H1 (cell line): Measurements from ENCODE around the gene TNIK. TPM values are rescaled to one million over a fixed set of nuclear protein-coding genes. Genes with fewer than 3 reads are reported as not detected.

ENCODE experiments used
- CTCF ChIA-PET: fragments of 300-600 bp; sonication (Branson Sonifier 250); formaldehyde crosslinking; loops from one replicate; lab custom pipeline; 2021; ENCODE audit not compliant: partially characterized antibody; lab: Charles Lee
- POLR2A ChIA-PET: fragments of 300-600 bp; sonication (Branson Sonifier 250); formaldehyde crosslinking; loops from one replicate; lab custom pipeline; 2021; ENCODE audit warnings: inconsistent platforms; ENCODE audit not compliant: partially characterized antibody; lab: Charles Lee
- DNase-seq, 2 experiments: peaks; one replicate each; pipeline versions ENCODE4 v3.0.0 to v3.0.0-alpha.2; 2010 to 2022; ENCODE audit warnings: low spot score in 2 of 2, low read depth in 1 of 2, mixed read lengths in 1 of 2
- FAIRE-seq: peaks from 2 replicates; lab custom pipeline; 2011; peaks lifted over from hg19 to GRCh38; lab: Jason Lieb, UNC
- H2AFZ ChIP-seq: 2 replicates; pipeline ENCODE4 v1.8.1; 2012; ENCODE audit warnings: low read length, inconsistent platforms
- H2AK5ac ChIP-seq: 2 replicates; pipeline ENCODE4 v1.6.1; 2013; ENCODE audit warnings: low read depth, low read length
- H2BK120ac ChIP-seq: replicated peaks from 2 replicates; pipeline ENCODE3; 2013; ENCODE audit warnings: low read depth, low read length, inconsistent platforms
- H2BK12ac ChIP-seq: 2 replicates; pipeline ENCODE4 v1.6.1; 2013; ENCODE audit warnings: low read depth, low read length
- H2BK15ac ChIP-seq: 2 replicates; pipeline ENCODE4 v1.6.1; 2013; ENCODE audit warnings: low read length
- H2BK20ac ChIP-seq: 2 replicates; pipeline ENCODE4 v1.6.1; 2013; ENCODE audit warnings: low read length
- H2BK5ac ChIP-seq: 2 replicates; pipeline ENCODE4 v1.6.1; 2013; ENCODE audit warnings: low read depth, low read length
- H3K14ac ChIP-seq: 2 replicates; pipeline ENCODE4 v1.6.1; 2013; ENCODE audit warnings: inconsistent platforms; ENCODE audit not compliant: insufficient read length
- H3K18ac ChIP-seq: 2 replicates; pipeline ENCODE4 v1.6.1; 2013; ENCODE audit warnings: low read length; ENCODE audit errors: extremely low read depth
- H3K23ac ChIP-seq: 2 replicates; pipeline ENCODE4 v1.6.1; 2013; ENCODE audit warnings: inconsistent platforms; ENCODE audit not compliant: insufficient read length
- H3K23me2 ChIP-seq: 2 replicates; pipeline ENCODE4 v1.6.1; 2013; ENCODE audit warnings: low read depth, low read length
- H3K27ac ChIP-seq: 2 replicates; pipeline ENCODE4 v1.6.1; 2011; ENCODE audit warnings: low read depth, low read length, inconsistent platforms
- H3K27me3 ChIP-seq, 4 experiments: replicated peaks in 1 of 4; 1 replicate in 1 of 4; 2 replicates in 3 of 4; pipeline versions ENCODE4 v1.6.1 to v1.8.1; 2011 to 2013; ENCODE audit warnings: low read length in 3 of 4, mild to moderate bottlenecking in 3 of 4, inconsistent platforms in 2 of 4, mixed read lengths in 2 of 4, moderate library complexity in 1 of 4; ENCODE audit not compliant: control insufficient read depth in 3 of 4, insufficient read depth in 3 of 4; ENCODE audit errors: extremely low read depth in 1 of 4
- H3K36me3 ChIP-seq, 4 experiments: 2 replicates each; pipeline versions ENCODE4 v1.6.1 to v1.8.1; 2011 to 2013; ENCODE audit warnings: mild to moderate bottlenecking in 4 of 4, low read length in 3 of 4, moderate library complexity in 2 of 4, control low read depth in 1 of 4, inconsistent platforms in 1 of 4; ENCODE audit not compliant: insufficient read depth in 4 of 4, control insufficient read depth in 2 of 4
- H3K4ac ChIP-seq: replicated peaks from 2 replicates; pipeline ENCODE3; 2013; ENCODE audit warnings: low read length, low read depth, mixed read lengths, inconsistent platforms; ENCODE audit not compliant: insufficient read length
- H3K4me1 ChIP-seq, 4 experiments: replicated peaks in 1 of 4; 1 replicate in 1 of 4; 2 replicates in 3 of 4; pipeline versions ENCODE4 v1.6.1 to v1.8.1; 2011 to 2013; ENCODE audit warnings: low read length in 3 of 4, inconsistent platforms in 2 of 4, mixed read lengths in 1 of 4; ENCODE audit not compliant: insufficient read depth in 4 of 4, control insufficient read depth in 3 of 4
- H3K4me2 ChIP-seq, 2 experiments: 2 replicates each; pipeline versions ENCODE4 v1.6.1 to v1.8.1; 2011 to 2013; ENCODE audit warnings: low read depth in 2 of 2, low read length in 2 of 2, control low read depth in 1 of 2, inconsistent platforms in 1 of 2, mild to moderate bottlenecking in 1 of 2; ENCODE audit not compliant: insufficient read depth in 1 of 2
- H3K4me3 ChIP-seq, 4 experiments: fragments of 200-600, 300-600 bp in 1 of 4; sonication (generic), shearing (Covaris generic), sonication (Bioruptor Twin) in 1 of 4; 2 replicates each; pipeline versions ENCODE4 v1.5.1 to v1.8.1; 2011 to 2016; ENCODE audit warnings: low read length in 4 of 4, low read depth in 3 of 4, control low read depth in 2 of 4, inconsistent platforms in 2 of 4, mild to moderate bottlenecking in 2 of 4, mixed read lengths in 1 of 4, moderate library complexity in 1 of 4; ENCODE audit not compliant: insufficient read depth in 2 of 4; ENCODE audit errors: extremely low read depth in 1 of 4
- H3K56ac ChIP-seq: replicated peaks from 2 replicates; pipeline ENCODE3; 2013; ENCODE audit warnings: low read depth, mild to moderate bottlenecking, mixed read lengths, low read length, inconsistent platforms; ENCODE audit not compliant: insufficient read length
- H3K79me1 ChIP-seq: 2 replicates; pipeline ENCODE4 v1.6.1; 2013; ENCODE audit warnings: low read depth, low read length, control low read depth
- H3K79me2 ChIP-seq, 2 experiments: 2 replicates each; pipeline versions ENCODE4 v1.6.1 to v1.8.1; 2012 to 2013; ENCODE audit warnings: low read length in 2 of 2, mild to moderate bottlenecking in 2 of 2, inconsistent platforms in 1 of 2; ENCODE audit not compliant: insufficient read depth in 2 of 2, control insufficient read depth in 1 of 2
- H3K9ac ChIP-seq, 4 experiments: replicated peaks in 1 of 4; 1 replicate in 1 of 4; 2 replicates in 3 of 4; pipeline versions ENCODE4 v1.6.1 to v1.8.1; 2011 to 2013; ENCODE audit warnings: low read depth in 3 of 4, low read length in 3 of 4, control low read depth in 2 of 4, mild to moderate bottlenecking in 2 of 4, moderate library complexity in 2 of 4, inconsistent platforms in 1 of 4; ENCODE audit errors: extremely low read depth in 1 of 4
- H3K9me3 ChIP-seq, 2 experiments: 2 replicates each; pipeline versions ENCODE4 v1.6.1 to v1.8.1; 2012 to 2013; ENCODE audit warnings: mild to moderate bottlenecking in 2 of 2, moderate library complexity in 2 of 2, control low read depth in 1 of 2, inconsistent platforms in 1 of 2, low read depth in 1 of 2, low read length in 1 of 2, mixed read lengths in 1 of 2; ENCODE audit not compliant: insufficient read depth in 2 of 2
- H4K20me1 ChIP-seq, 2 experiments: replicated peaks in 1 of 2; 2 replicates each; pipeline versions ENCODE3 to v1.8.1; 2011 to 2013; ENCODE audit warnings: inconsistent platforms in 2 of 2, low read length in 2 of 2, mild to moderate bottlenecking in 1 of 2; ENCODE audit not compliant: insufficient read depth in 2 of 2, control insufficient read depth in 1 of 2
- H4K5ac ChIP-seq: 2 replicates; pipeline ENCODE4 v1.6.1; 2013; ENCODE audit warnings: low read length, low read depth, mixed read lengths, inconsistent platforms; ENCODE audit not compliant: insufficient read length
- H4K8ac ChIP-seq: 2 replicates; pipeline ENCODE4 v1.8.0; 2013; ENCODE audit warnings: mild to moderate bottlenecking, moderate library complexity, low read length, inconsistent platforms; ENCODE audit not compliant: insufficient read depth; ENCODE audit errors: extremely low read depth
- H4K91ac ChIP-seq: replicated peaks from 2 replicates; pipeline ENCODE3; 2013; ENCODE audit warnings: low read length, mixed read lengths, inconsistent platforms; ENCODE audit not compliant: insufficient read length
- ATF2 ChIP-seq: IDR thresholded peaks from 2 replicates; pipeline ENCODE4 v1.6.1; 2012; ENCODE audit warnings: low read length, inconsistent platforms
- CTCF ChIP-seq, 3 experiments: IDR thresholded peaks; 1 replicate in 2 of 3; 2 replicates in 1 of 3; pipeline versions ENCODE4 v1.5.1 to v1.6.1; 2011; ENCODE audit warnings: low read length in 3 of 3, mild to moderate bottlenecking in 3 of 3, inconsistent platforms in 2 of 3, low read depth in 1 of 3, moderate library complexity in 1 of 3; ENCODE audit not compliant: insufficient read depth in 1 of 3; ENCODE audit errors: control extremely low read depth in 1 of 3
- KDM1A ChIP-seq: fragments of 200-600, 300-600 bp; sonication (generic); IDR thresholded peaks from 2 replicates; pipeline ENCODE4 v1.7.1; 2016; ENCODE audit warnings: mild to moderate bottlenecking, low read length, borderline replicate concordance
- TEAD4 ChIP-seq: IDR thresholded peaks from 2 replicates; pipeline ENCODE4 v1.6.1; 2012; ENCODE audit warnings: low read depth, low read length, inconsistent platforms, mixed read lengths
- YY1 ChIP-seq: IDR thresholded peaks from 2 replicates; pipeline ENCODE4 v1.6.1; 2011; ENCODE audit warnings: low read depth, mild to moderate bottlenecking, low read length
- WGBS, 2 experiments: shearing (Covaris generic) in 1 of 2; methylation state at CpG; one replicate each; pipeline versions ENCODE4 v1.1.6 to v1.1.7; 2013 to 2015; ENCODE audit warnings: low lambda C conversion rate in 2 of 2, mixed read lengths in 2 of 2, inconsistent platforms in 1 of 2, low coverage in 1 of 2, missing lambda C conversion rate in 1 of 2; ENCODE audit not compliant: insufficient replicate concordance in 2 of 2, insufficient coverage in 1 of 2, insufficient read length in 1 of 2; ENCODE audit errors: extremely low coverage in 1 of 2, missing lambda C conversion rate in 1 of 2; 5-methylcytosine and 5-hydroxymethylcytosine counted together
- polyA plus RNA-seq, 7 experiments: library from polyadenylated mRNA; depleted of rRNA in 3 of 7; stranded (reverse) in 5 of 7; unstranded in 2 of 7; fragments of >200 nt in 5 of 7; fragments of 200-250 nt in 2 of 7; gene quantifications; 1 replicate in 5 of 7; 2 replicates in 1 of 7; 4 replicates in 1 of 7; pipeline versions ENCODE4 v1.2.1 to v1.2.3, GENCODE V29; 2011 to 2013; ENCODE audit warnings: missing spikeins in 2 of 7, mixed read lengths in 2 of 7
- total RNA-seq: library from RNA; stranded (reverse); fragmentation: NEBNext Ultra II Directional; extraction: Animal tissue kit (Norgen Biotek cat#: 25700); gene quantifications from 2 replicates; pipeline ENCODE4 v1.2.1, GENCODE V29; 2021
- TF ChIP-seq, protein P1 (sequence below): IDR thresholded peaks from 2 replicates; pipeline ENCODE4 v1.6.1; 2012; ENCODE audit warnings: inconsistent platforms

The TNIK gene
- total and polyA plus RNA-seq, 2 of the 8 experiments (the other 6 are each of a cell fraction or from before 2014, with no cell fraction given), result 7.4 to 42.0 TPM

DNA sequence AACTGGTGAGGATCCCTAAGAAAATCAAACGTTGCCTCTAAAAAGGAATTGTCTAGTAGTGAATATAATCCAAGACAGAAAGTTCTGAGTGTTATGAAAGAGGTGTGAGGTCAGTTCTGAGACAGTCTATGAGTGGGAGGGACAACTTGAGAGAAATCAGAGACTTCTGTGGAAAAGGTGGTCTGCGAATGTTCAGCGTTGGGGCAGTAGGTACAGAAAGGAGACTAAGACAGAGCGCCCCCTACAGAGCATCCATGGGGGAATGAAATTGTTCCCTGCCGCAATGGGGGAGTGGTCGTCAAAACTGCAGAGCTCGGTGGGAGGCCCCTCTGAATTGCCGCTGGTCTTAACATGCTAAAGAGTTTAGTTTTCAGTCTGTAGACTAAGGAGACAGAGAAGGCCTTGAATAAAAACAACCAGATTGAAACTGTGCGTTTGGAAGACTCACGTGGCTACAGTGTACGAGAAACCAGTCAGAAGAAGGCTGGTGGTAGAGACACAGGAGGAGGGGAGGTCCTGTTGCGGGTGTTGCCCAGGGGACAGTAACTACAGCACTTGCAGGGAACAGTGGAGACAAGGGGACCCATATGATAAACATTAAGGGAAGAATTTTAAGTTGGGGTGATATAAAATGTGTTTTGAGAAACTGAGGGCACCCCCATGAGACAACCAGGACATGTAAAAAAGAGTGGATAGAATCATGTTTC, 6.9 kb downstream of the TNIK start:
- DNase-seq, result peak in 1 of 2 experiments; percentile 83
- Histone ChIP-seq H3K27ac (no peak overlapping the region), H3K9ac (no peak overlapping the region), H3K27me3 (no peaks in the 10 kb centered on the region), H3K18ac (no peak overlapping the region), H3K4me2 (peak overlapping the region; percentile 33 to 62), H2BK20ac (0 out of 2 replicates have a peak overlapping the region, but pooled peaks have one; percentile 91), H3K9me3 (no peaks in the 10 kb centered on the region), H2BK12ac (peak overlapping the region; percentile 41; the same call in 1 of the 2 replicates), H3K4me1 (peaks cover 8 to 29% (median 18%) of the 10 kb centered on the region in 4 experiments; a peak in 5 of 7 replicates), H4K5ac (peak overlapping the region; percentile 20), H2BK120ac (no peak overlapping the region), H3K4me3 (peak overlapping the region in 2 of 4 experiments; percentile 23 to 47; a peak in 3 of 8 replicates), H4K91ac (no peak overlapping the region), H2BK15ac (no peak overlapping the region), H3K79me2 (peaks cover 6 to 80% of the 10 kb centered on the region in 2 experiments), H3K4ac (no peak overlapping the region), H3K79me1 (no peaks in the 10 kb centered on the region), H4K8ac (no peak overlapping the region), H3K14ac (no peak overlapping the region), H3K56ac (no peak overlapping the region), H3K23ac (no peak overlapping the region), H2AFZ (peak overlapping the region; percentile 86), H3K36me3 (no peaks in the 10 kb centered on the region), H2AK5ac (no peak overlapping the region), H4K20me1 (peaks cover 2% of the 10 kb centered on the region in 2 experiments), H3K23me2 (peaks cover 3% of the 10 kb centered on the region), H2BK5ac (0 out of 2 replicates have a peak overlapping the region, but pooled peaks have one; percentile 38)
- FAIRE-seq, result peak; percentile 19
- WGBS, 2 experiments, result 19% methylated on average over 12 of the region's 12 CpGs; no CpG with 5 or more reads in 1 of the 2 experiments
- ChIA-PET POLR2A (interaction anchor here (1.1 kb wide), 1 partner anchor 11 kb away, joined by 3 read pairs; no protein-coding TSS in a partner anchor), CTCF (interaction anchor here (0.6 to 1.6 kb wide), 36 partner anchors 8 to 761 kb away, joined by 3 to 11 read pairs (median 4); no protein-coding TSS in a partner anchor)
- TF ChIP-seq YY1 (peak; percentile 58; the same call in 1 of the 2 replicates), KDM1A (no peak), TEAD4 (peak; percentile 48; the same call in 1 of the 2 replicates), CTCF (IDR thresholded peaks at IDR 0.05; ENCODE audit: control extremely low read depth in 1 of 3, insufficient read depth in 1 of 3, low read depth in 1 of 3, low read length in 3 of 3) (peak; percentile 70 to 82 (median 73)), ATF2 (no peak)
- TF ChIP-seq, protein P1, sequence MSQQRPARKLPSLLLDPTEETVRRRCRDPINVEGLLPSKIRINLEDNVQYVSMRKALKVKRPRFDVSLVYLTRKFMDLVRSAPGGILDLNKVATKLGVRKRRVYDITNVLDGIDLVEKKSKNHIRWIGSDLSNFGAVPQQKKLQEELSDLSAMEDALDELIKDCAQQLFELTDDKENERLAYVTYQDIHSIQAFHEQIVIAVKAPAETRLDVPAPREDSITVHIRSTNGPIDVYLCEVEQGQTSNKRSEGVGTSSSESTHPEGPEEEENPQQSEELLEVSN, result no peak
